A673 (cell line): Measurements from ENCODE around the gene KRT38.

Experiments used
- CTCF ChIP-seq: fragments of 300-800, 200-600 bp; sonication (generic); conservative IDR thresholded peaks from 2 replicates; pipeline ENCODE4 v1.5.1; 2017; ENCODE audit warnings: low read depth, mild to moderate bottlenecking, antibody characterized with exemption, low read length, moderate library complexity, mixed read lengths
- EZH2 ChIP-seq: fragments of 200-600 bp; sonication (generic); IDR thresholded peaks from 2 replicates; pipeline ENCODE4 v1.6.1; 2017; ENCODE audit warnings: borderline replicate concordance, low read depth, mild to moderate bottlenecking, mixed read lengths, antibody characterized with exemption, low read length; ENCODE audit not compliant: poor library complexity, severe bottlenecking

DNA sequence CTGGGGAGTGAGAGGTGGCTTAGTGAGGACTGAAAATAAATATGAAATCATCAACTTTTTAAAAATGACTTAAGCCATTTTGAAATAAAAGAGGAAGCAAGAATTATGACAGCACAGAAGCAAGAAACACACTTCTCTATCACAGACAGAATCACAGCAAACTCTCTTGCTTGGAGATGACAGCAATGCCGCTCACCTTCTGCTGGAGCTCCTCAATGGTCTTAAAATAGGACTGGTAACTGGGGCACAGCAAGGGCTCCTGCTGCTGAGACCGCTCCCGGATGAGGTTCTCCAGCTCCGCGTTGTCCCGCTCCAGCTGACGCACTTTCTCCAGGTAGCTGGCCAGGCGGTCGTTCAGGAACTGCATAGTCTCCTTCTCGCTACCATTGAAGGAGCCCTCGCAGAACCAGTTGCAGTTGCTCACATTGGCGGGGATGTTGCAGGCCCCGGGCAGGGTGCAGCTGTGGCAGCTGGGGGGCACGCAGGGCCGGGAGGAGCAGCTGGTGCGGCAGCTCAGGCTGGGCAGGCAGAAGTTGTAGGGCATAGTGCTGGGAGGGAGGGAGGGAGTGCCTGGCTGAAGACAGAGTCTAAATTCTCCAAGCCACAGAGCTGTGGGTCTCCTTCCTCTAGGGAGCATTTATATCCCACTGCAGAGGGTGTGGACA lies 43.7 kb downstream of the KRT38 start, which contains the start of gene KRT31:
- TF ChIP-seq CTCF (no peak), EZH2 (no peak)
